ENCODE results near the gene GTF2H2.
"Not testable (repeated sequence)": the region's sequence is repeated elsewhere in the genome, so short reads cannot be mapped to it uniquely, and the experiment has no call there.

The GTF2H2 gene

GRCh38 chr5:71067262-71067928, at the start of gene GTF2H2:
Gene GTF2H2 (minus strand): TSS chr5:71067676. CDS start chr5:71062763, 4,913 bp downstream.
- not testable (repeated sequence) for FAIRE-seq

GRCh38 chr5:71109730-71110275, 42.3 kb upstream of the GTF2H2 start:
- FAIRE-seq: not testable (repeated sequence)

- not testable (repeated sequence) for FAIRE-seq
These were observed 32.5 kb upstream of the GTF2H2 start for GRCh38 chr5:71099996-71100395.

- FAIRE-seq: not testable (repeated sequence)
These were observed 30.4 kb upstream of the GTF2H2 start for GRCh38 chr5:71097930-71098203.

- FAIRE-seq: not testable (repeated sequence)
These were observed 29.9 kb upstream of the GTF2H2 start for GRCh38 chr5:71097173-71097929.

GRCh38 chr5:71089773-71090172, 22.3 kb upstream of the GTF2H2 start:
- FAIRE-seq: not testable (repeated sequence)

GRCh38 chr5:71088754-71089153, 21.3 kb upstream of the GTF2H2 start:
- not testable (repeated sequence) for FAIRE-seq

- FAIRE-seq: not testable (repeated sequence)
These were observed 18.7 kb upstream of the GTF2H2 start for GRCh38 chr5:71086145-71086544.

- FAIRE-seq: not testable (repeated sequence)
These were observed 17.0 kb upstream of the GTF2H2 start for GRCh38 chr5:71084280-71085063.

GRCh38 chr5:71082898-71083297, 15.4 kb upstream of the GTF2H2 start:
- FAIRE-seq: not testable (repeated sequence)

- FAIRE-seq: not testable (repeated sequence)
These were observed 14.9 kb upstream of the GTF2H2 start for GRCh38 chr5:71082340-71082739.

GRCh38 chr5:71061322-71061721, 6.2 kb downstream of the GTF2H2 start:
- not testable (repeated sequence) for FAIRE-seq

- not testable (repeated sequence) for FAIRE-seq
These were observed 8.1 kb downstream of the GTF2H2 start for GRCh38 chr5:71059426-71059825.

- FAIRE-seq: not testable (repeated sequence)
These were observed 22.7 kb downstream of the GTF2H2 start for GRCh38 chr5:71044808-71045207.

- not testable (repeated sequence) for FAIRE-seq
These were observed 23.3 kb downstream of the GTF2H2 start for GRCh38 chr5:71044128-71044527.

GRCh38 chr5:71031046-71031776, 36.3 kb downstream of the GTF2H2 start:
- not testable (repeated sequence) for FAIRE-seq

- not testable (repeated sequence) for FAIRE-seq
These were observed 42.1 kb downstream of the GTF2H2 start, which contains the start of gene NAIP for GRCh38 chr5:71025289-71025953. Gene NAIP (minus strand): TSS chr5:71025339. CDS start chr5:71012915, 12,424 bp downstream.

- not testable (repeated sequence) for FAIRE-seq
These were observed 46.8 kb downstream of the GTF2H2 start for GRCh38 chr5:71020643-71021042.

GRCh38 chr5:71018376-71019005, 49.0 kb downstream of the GTF2H2 start:
- FAIRE-seq: not testable (repeated sequence)

- no peak for FAIRE-seq
These were observed 53.3 kb downstream of the GTF2H2 start for GRCh38 chr5:71014176-71014575.

GRCh38 chr5:71013575-71013974, 53.9 kb downstream of the GTF2H2 start:
- no peak for FAIRE-seq
